ENCODE measurements around the gene JUND.

The JUND gene

GRCh38 chr19:18257503-18258470 is 23.6 kb downstream of the JUND start:
- in situ Hi-C loops (cut with MboI; ENCODE audit: low pct_unique_long_range_greater_than_20kb, low sequenced_read_pairs), result no loop called here

DNA sequence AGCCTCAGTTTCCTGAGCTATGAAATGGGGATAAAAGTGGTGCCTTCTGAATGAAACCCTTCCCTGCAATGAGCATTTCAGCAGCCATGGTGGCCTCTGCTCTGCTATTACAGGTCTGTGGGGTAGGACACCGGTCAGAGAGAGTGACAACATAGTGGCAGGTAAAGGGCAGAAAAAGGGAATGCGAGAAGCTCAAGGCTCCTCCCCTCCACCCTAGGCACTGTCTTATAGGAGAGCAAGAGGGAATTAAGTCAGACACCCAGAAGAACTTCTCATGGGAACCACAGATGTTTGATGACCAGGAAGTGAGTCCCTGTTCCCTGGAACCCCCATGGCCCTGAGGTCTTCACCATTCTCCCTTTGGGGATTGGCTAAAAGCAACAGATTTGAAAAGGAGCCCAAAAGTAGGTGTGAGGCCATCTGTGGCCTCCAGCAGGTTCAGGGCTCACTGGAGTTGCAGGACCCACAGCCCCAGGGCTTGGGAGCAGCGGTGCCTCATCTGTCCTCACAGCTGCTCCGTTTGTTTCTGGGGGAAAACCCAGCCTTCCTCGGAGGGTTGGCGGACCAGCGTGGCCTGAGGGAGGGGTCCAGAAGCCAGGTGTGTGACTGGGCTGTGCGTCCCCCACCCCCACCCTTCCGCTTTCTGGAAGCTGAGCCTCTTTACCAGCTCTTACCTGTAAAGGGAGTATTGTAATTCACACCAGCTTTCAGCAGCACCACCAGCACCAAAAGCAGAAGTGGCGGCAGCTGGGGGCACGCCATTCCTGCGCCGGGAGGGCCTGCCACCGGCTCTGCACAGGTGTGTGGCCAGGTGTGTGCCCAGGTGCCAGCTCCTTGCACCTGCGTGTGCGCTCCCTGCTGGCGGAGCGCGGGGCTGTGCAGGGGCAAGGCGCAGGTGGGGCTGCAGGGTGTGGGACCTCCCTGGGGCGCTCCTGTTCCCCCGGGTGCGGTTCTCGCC is 26.6 kb downstream of the JUND start:
- no peak for DNase-seq
- in situ Hi-C loops (cut with MboI; ENCODE audit: low pct_unique_long_range_greater_than_20kb, low sequenced_read_pairs), result no loop called here

More at GRCh38 chr19:18257503-18258470, 23.6 kb downstream of the JUND start:
- DNase-seq, result no peak

DNA sequence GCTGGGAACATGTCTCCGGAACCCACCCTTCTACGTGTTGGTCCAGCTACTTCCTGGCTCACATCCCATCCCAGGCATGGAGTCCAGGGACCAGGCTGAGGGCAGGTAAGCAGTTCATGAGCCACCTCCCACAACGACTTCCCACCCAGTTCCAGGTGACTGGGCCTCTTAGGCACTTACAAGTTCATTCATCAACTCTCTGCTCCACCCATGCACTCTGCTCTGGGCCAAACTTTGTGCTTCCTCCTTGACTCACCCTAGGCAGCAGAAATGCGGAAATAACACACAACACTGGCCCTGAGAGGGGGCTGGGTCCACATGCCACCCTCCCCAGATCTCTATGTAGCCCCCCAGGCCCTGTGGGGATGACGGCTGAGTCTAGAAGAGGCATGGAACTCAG is 27.7 kb downstream of the JUND start:
- in situ Hi-C loops (cut with MboI; ENCODE audit: low pct_unique_long_range_greater_than_20kb, low sequenced_read_pairs), result no loop called here
- peak; percentile 67 for DNase-seq

DNA sequence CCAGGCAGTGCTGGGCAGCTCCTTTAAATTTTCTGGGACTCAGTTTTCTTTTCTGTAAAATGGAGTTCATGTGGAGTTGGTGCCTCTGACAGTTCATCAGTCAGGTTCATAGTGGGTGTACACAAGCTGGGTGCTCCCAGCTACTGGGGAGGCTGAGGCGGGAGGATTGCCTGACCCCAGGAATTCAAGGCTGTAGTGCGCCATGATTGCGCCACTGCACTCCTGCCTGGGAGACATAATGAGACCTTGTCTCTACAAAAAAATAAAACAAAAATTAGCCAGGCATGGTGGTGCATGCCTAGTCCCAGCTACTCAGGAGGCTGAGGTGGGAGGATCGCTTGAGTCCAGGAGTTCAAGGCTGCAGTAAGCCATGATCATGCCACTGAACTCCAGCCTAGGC is 28.3 kb downstream of the JUND start:
- in situ Hi-C loops (cut with MboI; ENCODE audit: low pct_unique_long_range_greater_than_20kb, low sequenced_read_pairs), result no loop called here
- DNase-seq, result no peak

DNA sequence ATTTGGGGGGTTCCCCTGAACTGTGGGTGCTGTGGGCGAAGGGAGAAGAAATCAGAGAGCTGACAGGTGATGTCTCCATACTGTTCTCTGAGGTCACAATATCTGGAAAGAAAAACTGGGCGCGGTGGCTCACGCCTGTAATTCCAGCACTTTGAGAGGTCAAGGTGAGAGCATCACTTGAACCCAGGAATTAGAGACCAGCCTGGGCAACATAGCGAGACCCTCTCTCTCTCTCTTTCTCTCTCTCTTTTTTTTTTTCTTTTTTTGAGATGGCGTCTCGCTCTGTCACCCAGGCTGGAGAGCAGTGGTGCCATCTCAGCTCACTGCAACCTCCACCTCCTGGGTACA is 29.1 kb downstream of the JUND start:
- no peak for DNase-seq
- in situ Hi-C loops (cut with MboI; ENCODE audit: low pct_unique_long_range_greater_than_20kb, low sequenced_read_pairs), result no loop called here

- in situ Hi-C loops (cut with MboI; ENCODE audit: low pct_unique_long_range_greater_than_20kb, low sequenced_read_pairs), result no loop called here
- peak; percentile 92 for DNase-seq
Measured at GRCh38 chr19:18251587-18252369, 29.6 kb downstream of the JUND start.

GRCh38 chr19:18249834-18250233 is 31.6 kb downstream of the JUND start:
- in situ Hi-C loops (cut with MboI; ENCODE audit: low pct_unique_long_range_greater_than_20kb, low sequenced_read_pairs), result no loop called here
- no peak for DNase-seq

DNA sequence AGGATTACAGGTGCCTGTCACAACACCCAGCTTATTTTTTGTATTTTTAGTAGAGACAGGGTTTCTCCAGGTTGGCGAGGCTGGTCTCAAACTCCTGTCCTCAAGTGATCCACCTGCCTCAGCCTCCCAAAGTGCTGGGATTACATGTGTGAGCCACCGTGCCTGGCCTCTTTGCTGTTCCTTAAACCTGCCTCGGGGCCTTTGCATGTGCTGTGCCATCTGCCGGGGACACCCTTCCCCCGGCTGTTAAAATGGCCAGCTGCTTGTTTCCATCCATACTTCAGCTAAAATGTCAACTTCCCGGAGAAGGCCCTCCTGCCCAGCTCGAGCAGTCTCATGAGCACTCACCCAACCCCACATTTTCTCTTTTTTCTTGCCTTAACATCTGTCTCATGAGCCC is 36.1 kb downstream of the JUND start:
- in situ Hi-C loops (cut with MboI; ENCODE audit: low pct_unique_long_range_greater_than_20kb, low sequenced_read_pairs), result no loop called here
- DNase-seq, result no peak

DNA sequence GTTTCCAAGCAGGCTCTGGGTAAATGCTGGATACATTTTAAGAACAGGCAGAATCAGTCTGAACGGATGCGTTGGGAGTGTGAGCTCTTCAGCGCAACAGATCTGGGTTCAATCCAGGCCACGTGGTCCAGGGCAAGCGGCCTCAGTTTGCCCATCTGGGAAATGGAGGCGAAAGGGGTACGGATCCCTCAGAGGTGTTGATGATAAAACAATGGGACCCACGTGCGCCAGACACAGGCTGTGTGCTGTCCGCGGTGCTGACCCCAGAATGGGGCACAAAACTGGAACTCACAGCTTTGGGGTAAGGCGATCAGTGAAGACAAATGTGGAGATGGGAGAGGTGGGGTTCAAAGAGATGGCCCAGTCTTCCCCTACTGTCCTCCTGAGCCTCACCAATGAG is 42.1 kb downstream of the JUND start:
- DNase-seq, result no peak
- in situ Hi-C loops (cut with MboI; ENCODE audit: low pct_unique_long_range_greater_than_20kb, low sequenced_read_pairs), result no loop called here

DNA sequence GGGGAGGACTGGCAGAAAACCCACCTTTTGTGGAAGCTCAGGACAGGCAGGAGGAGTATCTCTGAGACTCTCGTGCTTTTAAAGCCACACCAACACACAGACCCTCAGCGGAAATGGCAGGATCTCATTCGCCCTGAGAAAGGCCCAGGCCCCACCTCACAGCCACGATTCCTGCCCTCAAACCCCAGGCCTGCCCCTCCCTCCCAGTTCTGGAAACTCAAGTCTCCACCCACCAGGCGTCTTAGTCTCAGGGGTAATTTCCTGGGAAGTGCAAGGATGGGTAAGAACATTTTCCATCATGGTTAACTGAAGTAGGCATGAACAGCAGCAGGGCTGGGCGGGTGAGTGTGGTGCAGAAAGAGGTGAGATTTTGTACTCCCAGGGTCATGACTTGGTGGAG is 47.2 kb downstream of the JUND start:
- DNase-seq, result no peak
- in situ Hi-C loops (cut with MboI; ENCODE audit: low pct_unique_long_range_greater_than_20kb, low sequenced_read_pairs), result no loop called here

- DNase-seq, result peak; percentile 68
- in situ Hi-C loops (cut with MboI; ENCODE audit: low pct_unique_long_range_greater_than_20kb, low sequenced_read_pairs), result no loop called here
Measured at GRCh38 chr19:18233224-18233825, 48.1 kb downstream of the JUND start.

- no peak for DNase-seq
- in situ Hi-C loops (cut with MboI; ENCODE audit: low pct_unique_long_range_greater_than_20kb, low sequenced_read_pairs), result no loop called here
Measured at GRCh38 chr19:18232540-18233223, 48.7 kb downstream of the JUND start.

- DNase-seq, result no peak
- in situ Hi-C loops (cut with MboI; ENCODE audit: low pct_unique_long_range_greater_than_20kb, low sequenced_read_pairs), result no loop called here
Measured at GRCh38 chr19:18231775-18232174, 49.6 kb downstream of the JUND start.

DNA sequence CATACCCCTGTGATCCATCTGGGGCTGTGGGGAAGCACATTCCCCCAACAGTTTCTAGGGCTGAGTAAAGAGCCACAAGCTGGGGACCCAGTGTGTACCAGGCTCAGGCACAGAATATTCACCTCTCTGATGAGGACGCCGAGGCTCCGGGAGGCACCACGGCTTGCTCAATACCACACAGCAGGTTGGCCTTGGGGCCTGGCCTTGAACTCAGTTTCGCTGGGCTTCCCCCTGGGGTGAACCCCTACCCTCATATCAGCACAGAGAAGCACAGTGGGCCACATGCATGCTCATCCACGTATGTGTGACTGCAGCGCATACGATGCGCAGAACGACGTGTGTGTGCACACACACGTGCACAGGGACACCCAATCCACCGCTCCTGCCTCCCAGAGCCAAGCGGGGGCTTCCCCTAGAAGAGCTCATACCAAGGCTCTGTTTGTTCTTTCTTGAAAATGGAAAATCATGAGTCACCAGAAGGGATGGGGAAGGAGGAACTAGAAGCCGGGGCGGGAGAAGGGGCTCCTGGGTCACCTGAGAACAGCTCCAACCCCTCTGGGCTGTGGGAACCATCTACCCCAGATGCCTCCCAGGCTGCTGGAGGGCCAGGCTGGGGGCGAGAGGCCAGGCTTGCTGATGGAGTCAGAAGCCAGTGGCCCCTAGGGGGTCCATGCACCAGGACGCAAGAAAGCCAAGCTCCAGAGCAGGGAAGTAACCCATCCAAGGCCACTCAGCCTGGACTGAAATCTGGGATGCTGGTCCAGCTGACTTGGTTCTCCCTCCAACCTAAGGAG is 50.3 kb downstream of the JUND start:
- in situ Hi-C loops (cut with MboI; ENCODE audit: low pct_unique_long_range_greater_than_20kb, low sequenced_read_pairs), result no loop called here
- DNase-seq, result peak; percentile 58

GRCh38 chr19:18229915-18230314 is 51.5 kb downstream of the JUND start:
- in situ Hi-C loops (cut with MboI; ENCODE audit: low pct_unique_long_range_greater_than_20kb, low sequenced_read_pairs), result no loop called here

More at GRCh38 chr19:18229915-18230314, 51.5 kb downstream of the JUND start:
- DNase-seq, result no peak
